ENCODE data around the gene SMYD3. TPM values are rescaled to one million over a fixed set of nuclear protein-coding genes. Genes with fewer than 3 reads are reported as not detected.
A peak's percentile ranks its signal among the peaks of the same experiment; 100 is the strongest.

SMYD3 gene
- total RNA-seq, 1 donor = 171 TPM

GRCh38 chr1:245704765-245705164, 802.3 kb downstream of the SMYD3 start:
- Histone ChIP-seq H3K4me1 (ENCODE audit: insufficient read depth, low read length) (peaks cover 9% of the 10 kb centered on the region), H3K27ac (ENCODE audit: low read depth, low read length) (no peak overlapping the region), H3K9me3 (ENCODE audit: low read depth, low read length) (no peaks in the 10 kb centered on the region), H3K27me3 (ENCODE audit: insufficient read depth, low read length) (no peaks in the 10 kb centered on the region), H2AFZ (ENCODE audit: low read length) (no peak overlapping the region), H3K36me3 (ENCODE audit: insufficient read depth, low read length) (no peaks in the 10 kb centered on the region), H3K79me2 (ENCODE audit: insufficient read depth, low read length) (no peaks in the 10 kb centered on the region), H4K20me1 (ENCODE audit: insufficient read depth, low read length) (peaks cover 1% of the 10 kb centered on the region), H3K4me2 (ENCODE audit: insufficient read depth, low read length) (peak overlapping the region; percentile 16), H3K4me3 (ENCODE audit: insufficient read depth, low read length) (no peak overlapping the region)
- TF ChIP-seq, protein P1, sequence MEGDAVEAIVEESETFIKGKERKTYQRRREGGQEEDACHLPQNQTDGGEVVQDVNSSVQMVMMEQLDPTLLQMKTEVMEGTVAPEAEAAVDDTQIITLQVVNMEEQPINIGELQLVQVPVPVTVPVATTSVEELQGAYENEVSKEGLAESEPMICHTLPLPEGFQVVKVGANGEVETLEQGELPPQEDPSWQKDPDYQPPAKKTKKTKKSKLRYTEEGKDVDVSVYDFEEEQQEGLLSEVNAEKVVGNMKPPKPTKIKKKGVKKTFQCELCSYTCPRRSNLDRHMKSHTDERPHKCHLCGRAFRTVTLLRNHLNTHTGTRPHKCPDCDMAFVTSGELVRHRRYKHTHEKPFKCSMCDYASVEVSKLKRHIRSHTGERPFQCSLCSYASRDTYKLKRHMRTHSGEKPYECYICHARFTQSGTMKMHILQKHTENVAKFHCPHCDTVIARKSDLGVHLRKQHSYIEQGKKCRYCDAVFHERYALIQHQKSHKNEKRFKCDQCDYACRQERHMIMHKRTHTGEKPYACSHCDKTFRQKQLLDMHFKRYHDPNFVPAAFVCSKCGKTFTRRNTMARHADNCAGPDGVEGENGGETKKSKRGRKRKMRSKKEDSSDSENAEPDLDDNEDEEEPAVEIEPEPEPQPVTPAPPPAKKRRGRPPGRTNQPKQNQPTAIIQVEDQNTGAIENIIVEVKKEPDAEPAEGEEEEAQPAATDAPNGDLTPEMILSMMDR (IDR thresholded peaks at IDR 0.05; ENCODE audit: extremely low read depth, low read depth, low read length) = no peak
- DNase-seq (ENCODE audit: insufficient read length, low spot score, missing footprints) = peak; percentile 91

GRCh38 chr1:245704341-245704740, 802.7 kb downstream of the SMYD3 start:
- Histone ChIP-seq H3K79me2 (ENCODE audit: insufficient read depth, low read length) (no peaks in the 10 kb centered on the region), H3K4me2 (ENCODE audit: insufficient read depth, low read length) (peak overlapping the region; percentile 16), H3K4me1 (ENCODE audit: insufficient read depth, low read length) (peaks cover 9% of the 10 kb centered on the region), H3K9me3 (ENCODE audit: low read depth, low read length) (no peaks in the 10 kb centered on the region), H3K36me3 (ENCODE audit: insufficient read depth, low read length) (no peaks in the 10 kb centered on the region), H3K27ac (ENCODE audit: low read depth, low read length) (no peak overlapping the region), H4K20me1 (ENCODE audit: insufficient read depth, low read length) (no peaks in the 10 kb centered on the region), H3K4me3 (ENCODE audit: insufficient read depth, low read length) (no peak overlapping the region), H2AFZ (ENCODE audit: low read length) (no peak overlapping the region), H3K27me3 (ENCODE audit: insufficient read depth, low read length) (no peaks in the 10 kb centered on the region)
- TF ChIP-seq, protein P1 (IDR thresholded peaks at IDR 0.05; ENCODE audit: extremely low read depth, low read depth, low read length) = no peak
- peak; percentile 45 for DNase-seq (ENCODE audit: insufficient read length, low spot score, missing footprints)

GRCh38 chr1:245702346-245702745, 804.7 kb downstream of the SMYD3 start:
- H3K27ac ChIP-seq (ENCODE audit: low read depth, low read length) = no peak overlapping the region
- H3K27me3 ChIP-seq (ENCODE audit: insufficient read depth, low read length) = no peaks in the 10 kb centered on the region
- no peaks in the 10 kb centered on the region for H3K79me2 ChIP-seq (ENCODE audit: insufficient read depth, low read length)
- no peak overlapping the region for H3K4me2 ChIP-seq (ENCODE audit: insufficient read depth, low read length)
- TF ChIP-seq, protein P1 (IDR thresholded peaks at IDR 0.05; ENCODE audit: extremely low read depth, low read depth, low read length) = no peak
- H2AFZ ChIP-seq (ENCODE audit: low read length) = no peak overlapping the region
- H4K20me1 ChIP-seq (ENCODE audit: insufficient read depth, low read length) = no peaks in the 10 kb centered on the region
- peak; percentile 29 for DNase-seq (ENCODE audit: insufficient read length, low spot score, missing footprints)
- no peak overlapping the region for H3K4me3 ChIP-seq (ENCODE audit: insufficient read depth, low read length)
- H3K9me3 ChIP-seq (ENCODE audit: low read depth, low read length) = no peaks in the 10 kb centered on the region
- no peaks in the 10 kb centered on the region for H3K36me3 ChIP-seq (ENCODE audit: insufficient read depth, low read length)
- peaks cover 9% of the 10 kb centered on the region for H3K4me1 ChIP-seq (ENCODE audit: insufficient read depth, low read length)

DNA sequence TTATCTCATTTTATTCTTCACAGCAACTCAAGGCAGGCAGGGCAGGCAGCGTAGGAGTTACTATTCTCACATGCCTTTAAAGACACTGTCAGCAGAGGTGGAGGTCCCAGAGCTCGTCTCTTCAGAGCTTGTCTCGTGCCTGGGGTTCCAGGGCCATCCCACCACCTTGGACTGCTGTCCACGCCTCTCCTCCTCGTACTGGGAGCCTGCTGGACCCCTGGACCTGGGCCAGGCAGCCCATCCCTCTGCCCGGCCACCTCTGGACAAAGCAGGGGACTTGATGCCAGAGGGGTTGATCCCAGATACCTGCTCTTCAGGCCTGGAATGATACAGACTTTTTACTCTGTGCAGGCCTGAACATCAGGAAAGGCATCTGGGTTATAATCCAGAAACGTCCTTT, 805.4 kb downstream of the SMYD3 start:
- H3K36me3 ChIP-seq (ENCODE audit: insufficient read depth, low read length) = no peaks in the 10 kb centered on the region
- peak; percentile 39 for DNase-seq (ENCODE audit: insufficient read length, low spot score, missing footprints)
- H3K4me3 ChIP-seq (ENCODE audit: insufficient read depth, low read length) = no peak overlapping the region
- H3K9me3 ChIP-seq (ENCODE audit: low read depth, low read length) = no peaks in the 10 kb centered on the region
- H3K27ac ChIP-seq (ENCODE audit: low read depth, low read length) = no peak overlapping the region
- no peak overlapping the region for H3K4me2 ChIP-seq (ENCODE audit: insufficient read depth, low read length)
- no peaks in the 10 kb centered on the region for H4K20me1 ChIP-seq (ENCODE audit: insufficient read depth, low read length)
- no peaks in the 10 kb centered on the region for H3K27me3 ChIP-seq (ENCODE audit: insufficient read depth, low read length)
- TF ChIP-seq, protein P1 (IDR thresholded peaks at IDR 0.05; ENCODE audit: extremely low read depth, low read depth, low read length) = no peak
- H3K4me1 ChIP-seq (ENCODE audit: insufficient read depth, low read length) = peaks cover 9% of the 10 kb centered on the region
- H3K79me2 ChIP-seq (ENCODE audit: insufficient read depth, low read length) = no peaks in the 10 kb centered on the region
- H2AFZ ChIP-seq (ENCODE audit: low read length) = no peak overlapping the region
